Endometrium (tissue), 2 donors: Measurements from ENCODE around the gene EMC9.

ENCODE experiments used
- FAIRE-seq: peaks from 2 replicates; lab custom pipeline; 2012; peaks lifted over from hg19 to GRCh38; lab: Jason Lieb, UNC
- donor health status: control.
- donor health status: control.

EMC9 gene

DNA sequence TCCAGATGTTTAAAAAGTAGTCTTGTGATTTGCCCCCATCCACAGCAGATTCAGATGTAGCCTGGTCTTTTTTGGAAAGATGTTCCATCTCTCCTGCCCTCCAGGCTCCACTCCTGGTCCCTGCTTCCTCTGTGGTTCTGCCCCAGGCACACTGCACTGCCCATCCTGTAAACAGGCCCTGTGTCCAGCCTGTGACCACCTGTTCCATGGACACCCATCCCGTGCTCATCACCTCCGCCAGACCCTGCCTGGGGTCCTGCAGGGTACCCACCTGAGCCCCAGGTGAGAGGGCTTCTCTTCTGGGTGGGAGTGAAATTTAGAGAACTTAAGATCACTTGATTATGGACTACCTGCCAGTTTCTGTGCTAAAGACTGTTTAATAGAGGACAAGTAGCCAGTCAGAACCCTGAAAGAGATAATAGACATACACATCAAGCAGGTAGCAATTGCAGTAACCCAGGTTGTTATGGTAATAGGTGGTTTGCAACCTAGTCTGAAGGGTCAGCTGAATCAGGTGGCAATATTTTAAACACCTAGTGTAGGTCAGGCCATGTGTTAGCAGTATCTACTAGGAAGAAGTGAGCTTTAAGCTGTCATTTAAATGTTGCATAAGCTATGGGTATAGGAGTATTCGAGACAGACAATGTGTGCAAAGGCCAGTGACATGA lies 8.0 kb upstream of the EMC9 start:
- FAIRE-seq = no peak

DNA sequence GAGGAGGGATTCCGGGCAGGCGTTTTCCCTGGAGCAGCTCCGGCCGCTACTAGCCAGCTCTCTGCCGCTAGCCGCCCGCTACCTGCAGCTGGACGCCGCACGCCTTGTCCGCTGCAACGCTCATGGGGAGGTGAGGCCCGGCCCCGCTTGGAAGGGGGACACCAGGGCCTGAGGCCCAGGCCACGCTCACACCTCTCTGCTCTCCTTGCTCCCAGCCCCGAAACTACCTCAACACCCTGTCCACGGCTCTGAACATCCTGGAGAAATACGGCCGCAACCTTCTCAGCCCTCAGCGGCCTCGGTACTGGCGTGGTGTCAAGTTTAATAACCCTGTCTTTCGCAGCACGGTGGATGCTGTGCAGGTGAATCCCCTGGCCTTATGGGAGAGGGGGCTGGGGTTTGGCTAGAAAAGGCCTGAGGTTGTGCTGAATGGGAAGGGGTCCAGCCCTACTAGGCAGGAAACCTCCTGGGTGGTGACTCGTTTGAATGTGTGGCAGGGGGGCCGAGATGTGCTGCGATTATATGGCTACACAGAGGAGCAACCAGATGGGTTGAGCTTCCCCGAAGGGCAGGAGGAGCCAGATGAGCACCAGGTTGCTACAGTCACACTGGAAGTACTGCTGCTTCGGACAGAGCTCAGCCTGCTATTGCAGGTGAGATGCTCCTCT lies 6.5 kb upstream of the EMC9 start:
- no peak for FAIRE-seq

DNA sequence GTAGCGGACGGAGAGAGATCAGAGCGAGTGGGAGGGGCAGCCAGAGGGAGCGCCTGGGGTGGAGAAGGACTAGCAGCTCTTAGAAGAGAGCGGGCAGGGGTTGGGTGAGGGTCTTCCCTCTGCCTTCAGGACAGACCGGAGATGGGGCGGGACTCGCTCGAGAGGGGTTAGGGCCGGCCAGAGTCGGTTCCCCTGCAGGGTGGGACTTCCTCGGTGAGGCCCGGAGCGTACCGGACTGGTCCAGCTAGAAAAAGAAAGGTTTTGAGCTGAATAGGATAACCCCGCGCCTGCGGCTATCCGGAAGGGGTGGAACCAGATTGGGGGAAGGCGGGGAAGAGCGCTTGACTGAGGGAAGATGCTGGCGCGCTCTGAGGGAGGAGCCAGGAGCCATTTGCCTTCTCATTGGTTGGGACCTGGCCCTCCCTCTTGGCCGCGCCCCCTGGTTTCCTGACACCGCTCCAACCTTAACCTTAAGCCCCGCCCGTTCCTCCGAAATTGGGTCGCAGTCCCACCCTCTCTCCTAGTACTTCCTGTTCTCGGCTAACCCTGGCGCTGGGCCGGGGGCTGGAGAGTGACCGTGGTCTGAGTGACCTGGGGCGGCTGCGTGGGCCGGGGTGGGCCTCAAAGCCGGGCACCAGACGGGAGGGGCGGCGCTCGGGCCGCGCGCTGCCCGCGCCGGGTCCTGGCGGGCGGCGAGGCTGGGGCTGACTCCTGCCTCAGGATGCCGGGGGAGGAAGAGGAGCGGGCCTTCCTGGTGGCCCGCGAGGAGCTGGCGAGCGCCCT lies 5.8 kb upstream of the EMC9 start, which contains the start of gene RNF31:
Gene RNF31 (plus strand): TSS at position 521 of the 783 bp plus-strand sequence. CDS start 201 bp downstream, at position 722.
- peak; percentile 95 for FAIRE-seq

GRCh38 chr14:24146453-24146977 lies 5.1 kb upstream of the EMC9 start, which contains the start of gene PSME2:
PSME2 (minus strand) TSS chr14:24146610; CDS start chr14:24146581, 29 bp downstream.
- FAIRE-seq = peak; percentile 41

- no peak for FAIRE-seq
Measured at GRCh38 chr14:24145690-24146452, 4.5 kb upstream of the EMC9 start.

DNA sequence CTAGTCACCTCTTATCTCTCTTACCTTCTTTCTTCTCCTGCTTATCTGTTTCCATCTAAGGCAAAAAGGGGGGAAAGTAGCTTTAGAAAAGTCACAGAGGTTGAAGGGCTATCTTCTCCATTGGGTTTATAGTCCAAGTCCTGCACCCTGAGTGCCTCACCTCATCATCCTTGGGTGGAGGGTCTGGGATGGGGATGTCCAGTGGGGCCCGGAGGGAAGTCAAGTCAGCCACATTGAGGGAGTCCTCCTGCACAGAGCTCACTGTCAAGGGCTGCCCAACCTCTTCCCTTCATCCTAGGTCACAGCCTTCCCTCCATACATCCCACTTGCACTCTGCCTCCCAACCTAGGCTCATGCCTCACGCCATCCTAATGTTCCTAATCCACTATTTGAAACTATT lies 3.8 kb upstream of the EMC9 start:
- no peak for FAIRE-seq

- FAIRE-seq = no peak
Measured at GRCh38 chr14:24144451-24144850, 3.1 kb upstream of the EMC9 start.

DNA sequence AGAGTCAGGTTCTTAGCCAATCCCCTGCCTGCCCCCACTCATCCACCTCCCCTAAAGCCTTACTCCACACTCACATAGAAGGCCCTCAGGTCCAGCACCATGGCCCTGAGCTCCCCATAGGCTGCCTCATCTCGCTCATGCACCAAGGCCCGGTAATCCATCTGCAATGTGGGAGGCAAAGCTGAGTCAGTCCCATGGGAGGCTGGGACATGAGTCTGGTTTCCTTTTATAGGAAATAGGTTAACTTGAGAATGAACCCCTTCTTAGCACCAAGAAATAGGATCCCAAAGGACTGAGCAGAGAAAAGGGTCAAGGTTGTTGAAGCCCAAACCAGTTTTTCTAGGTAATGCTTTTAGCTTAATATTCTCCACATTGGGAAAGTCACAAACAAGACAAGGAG lies 2.1 kb upstream of the EMC9 start:
- no peak for FAIRE-seq

DNA sequence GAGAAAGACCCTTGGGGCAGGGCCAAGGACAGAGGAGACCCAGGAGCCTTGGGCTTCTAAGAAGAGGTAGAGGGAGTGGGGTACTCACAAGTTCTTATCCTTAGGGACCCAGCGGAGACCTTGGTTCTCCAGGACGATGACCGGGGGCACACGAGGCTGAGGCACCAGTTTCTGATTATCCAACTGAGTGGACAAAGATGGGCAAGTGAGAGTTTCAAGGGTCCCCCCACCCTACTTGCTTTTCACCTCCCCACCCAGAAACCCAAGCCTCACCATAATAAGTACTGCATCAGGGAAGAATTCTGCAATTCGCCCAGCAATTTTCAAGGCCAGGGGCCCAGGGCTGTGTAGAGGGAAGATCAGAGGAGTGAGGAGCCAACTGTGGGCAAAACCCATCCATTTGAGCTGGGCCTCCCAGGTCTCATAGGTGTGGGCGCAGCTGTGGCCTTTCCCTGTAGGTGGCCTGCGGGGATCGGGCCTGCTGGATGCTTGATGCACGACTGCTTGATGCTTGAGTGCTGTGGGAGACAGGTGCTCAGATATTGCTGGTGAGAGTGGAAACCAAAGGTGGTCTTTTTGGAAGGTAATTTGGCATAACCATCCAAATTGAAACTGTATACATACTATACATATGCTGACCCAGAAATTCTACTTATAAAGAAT lies 2.0 kb downstream of the EMC9 start:
- FAIRE-seq = no peak

GRCh38 chr14:24138396-24139271 lies 2.8 kb downstream of the EMC9 start:
- FAIRE-seq = no peak

GRCh38 chr14:24137529-24138395 lies 3.6 kb downstream of the EMC9 start:
- FAIRE-seq = no peak

DNA sequence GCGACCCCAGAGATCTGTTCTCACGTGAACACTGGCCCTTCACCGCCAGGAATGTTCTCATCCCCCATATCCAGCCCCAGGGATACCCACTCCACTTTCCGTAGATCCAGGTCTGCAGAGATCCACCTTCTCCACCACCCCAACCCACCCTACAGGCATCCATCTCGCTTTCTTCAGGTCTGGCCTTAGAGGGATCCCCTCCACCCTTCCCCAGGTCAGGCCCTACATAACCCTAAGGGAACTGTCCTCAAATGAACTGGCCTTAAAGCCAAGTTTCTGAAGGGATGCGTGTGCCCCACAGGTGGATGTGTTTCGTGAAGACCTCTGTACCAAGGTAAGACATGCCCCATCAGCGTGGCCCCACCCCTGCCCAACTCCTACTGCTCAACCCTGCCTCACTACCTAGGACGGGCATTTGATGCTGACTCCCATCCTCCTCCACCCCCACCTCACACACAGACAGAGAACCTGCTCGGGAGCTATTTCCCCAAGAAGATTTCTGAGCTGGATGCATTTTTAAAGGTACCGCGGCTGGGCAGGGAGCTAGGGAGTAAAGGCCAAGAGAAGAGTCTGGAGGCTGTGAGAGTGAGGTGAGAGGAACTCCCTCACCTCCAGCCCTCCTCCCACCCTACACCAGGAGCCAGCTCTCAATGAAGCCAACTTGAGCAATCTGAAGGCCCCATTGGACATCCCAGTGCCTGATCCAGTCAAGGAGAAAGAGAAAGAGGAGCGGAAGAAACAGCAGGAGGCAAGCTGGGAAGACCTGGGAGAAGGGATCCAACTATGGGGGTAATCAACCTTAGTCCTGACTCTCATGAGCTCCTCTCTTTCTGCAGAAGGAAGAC lies 4.5 kb downstream of the EMC9 start:
- no peak for FAIRE-seq

GRCh38 chr14:24135834-24136683 lies 5.3 kb downstream of the EMC9 start, which contains the start of gene PSME1:
PSME1 (plus strand) TSS chr14:24136194; CDS start chr14:24136263, 69 bp downstream.
- no peak for FAIRE-seq

GRCh38 chr14:24135584-24135833 lies 5.9 kb downstream of the EMC9 start:
- no peak for FAIRE-seq

DNA sequence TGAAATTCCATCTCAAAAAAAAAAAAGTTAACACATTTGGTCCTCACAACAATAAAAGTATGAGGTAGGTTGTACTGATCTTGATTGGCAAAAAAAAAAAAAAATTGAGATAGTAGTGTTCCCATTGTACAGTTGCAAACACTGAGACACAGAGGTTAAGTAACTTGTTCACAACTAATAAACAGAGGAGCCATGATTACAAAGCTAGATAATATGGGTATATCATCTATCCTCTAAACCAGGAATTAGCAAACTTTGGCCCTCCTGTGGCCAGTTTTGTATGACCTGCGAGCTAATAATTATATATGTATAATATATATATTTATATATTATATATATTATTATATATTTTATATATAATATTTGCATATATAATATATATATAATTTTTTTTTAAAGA lies 7.7 kb downstream of the EMC9 start:
- FAIRE-seq = no peak

DNA sequence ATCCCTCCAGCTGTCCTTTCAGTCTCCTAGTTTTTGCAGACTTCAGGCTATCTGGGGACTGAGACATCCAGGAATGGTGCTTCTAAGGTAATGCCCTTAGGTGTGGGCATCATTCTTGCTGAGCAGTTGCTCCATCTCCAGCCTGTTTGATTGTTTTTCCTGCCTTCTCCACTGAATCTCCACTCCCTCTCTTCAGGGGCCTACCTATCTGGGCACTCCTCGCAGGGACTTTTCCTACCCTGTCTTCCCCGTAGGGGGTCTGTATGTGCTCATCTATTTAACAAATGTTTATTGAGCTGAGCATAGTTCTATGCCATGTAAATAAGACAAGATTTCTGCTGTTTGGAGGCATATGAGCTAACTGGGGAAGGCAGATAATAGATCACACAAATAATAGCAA lies 8.4 kb downstream of the EMC9 start:
- no peak for FAIRE-seq

DNA sequence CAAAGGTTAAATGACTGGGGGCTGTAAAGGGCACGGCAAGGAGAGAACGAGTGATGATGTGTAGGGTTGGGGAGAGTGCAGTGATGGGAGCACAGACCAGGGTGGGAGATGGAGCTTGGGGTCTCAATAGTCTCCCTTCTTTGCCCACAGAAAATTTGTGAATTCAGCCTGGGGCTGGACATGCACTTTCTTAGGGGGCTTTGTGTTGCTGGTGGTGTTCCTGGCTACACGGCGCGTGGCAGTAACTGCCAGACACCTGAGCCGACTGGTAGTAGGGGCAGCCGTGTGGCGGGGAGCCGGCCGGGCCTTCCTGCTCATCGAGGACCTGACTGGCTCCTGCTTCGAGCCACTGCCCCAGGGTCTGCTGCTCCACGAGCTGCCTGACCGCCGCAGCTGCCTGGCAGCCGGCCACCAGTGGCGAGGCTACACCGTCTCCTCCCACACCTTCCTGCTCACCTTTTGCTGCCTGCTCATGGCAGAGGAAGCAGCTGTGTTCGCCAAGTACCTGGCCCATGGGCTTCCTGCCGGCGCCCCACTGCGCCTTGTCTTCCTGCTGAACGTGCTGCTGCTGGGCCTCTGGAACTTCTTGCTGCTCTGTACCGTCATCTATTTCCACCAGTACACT lies 9.2 kb downstream of the EMC9 start:
- no peak for FAIRE-seq
